HG02885 (cell line): ENCODE measurements around the gene KASH5.
A peak's percentile ranks its signal among the peaks of the same experiment; 100 is the strongest.
"Not testable (repeated sequence)": the region's sequence is repeated elsewhere in the genome, so short reads cannot be mapped to it uniquely, and the experiment has no call there.

Experiments used
- ATAC-seq: cut with Tn5 transposase; IDR thresholded peaks from one replicate; pipeline ENCODE4 v1.9.1; 2021; ENCODE audit warnings: mild to moderate bottlenecking; ENCODE audit not compliant: unreplicated experiment, poor library complexity

Gene KASH5

GRCh38 chr19:49361438-49362047 lies 26.5 kb upstream of the KASH5 start:
- ATAC-seq = no peak

GRCh38 chr19:49362048-49362928 lies 25.8 kb upstream of the KASH5 start, which contains the start of gene TEAD2:
Gene TEAD2, minus strand, starts transcription at chr19:49362416. Its CDS starts 2,341 bp downstream, at chr19:49360075.
- no peak for ATAC-seq

GRCh38 chr19:49362929-49363267 lies 25.2 kb upstream of the KASH5 start:
- ATAC-seq = no peak

GRCh38 chr19:49363268-49364082 lies 24.6 kb upstream of the KASH5 start, which contains the start of gene DKKL1:
Gene DKKL1, plus strand, starts transcription at chr19:49363877. Its CDS starts 122 bp downstream, at chr19:49363999.
- peak; percentile 74 for ATAC-seq

GRCh38 chr19:49364083-49364737 lies 23.8 kb upstream of the KASH5 start:
- no peak for ATAC-seq

GRCh38 chr19:49366110-49366509 lies 21.9 kb upstream of the KASH5 start:
- no peak for ATAC-seq

- no peak for ATAC-seq
Observed at GRCh38 chr19:49368711-49369358, 19.2 kb upstream of the KASH5 start.

- ATAC-seq = no peak
Observed at GRCh38 chr19:49371184-49371583, 16.9 kb upstream of the KASH5 start.

- not testable (repeated sequence) for ATAC-seq
Observed at GRCh38 chr19:49373174-49373573, 14.9 kb upstream of the KASH5 start.

GRCh38 chr19:49374665-49375434 lies 13.2 kb upstream of the KASH5 start:
- ATAC-seq = no peak

- ATAC-seq = no peak
Observed at GRCh38 chr19:49378512-49378911, 9.5 kb upstream of the KASH5 start.

- no peak for ATAC-seq
Observed at GRCh38 chr19:49380391-49380790, 7.7 kb upstream of the KASH5 start.

- no peak for ATAC-seq
Observed at GRCh38 chr19:49382639-49383038, 5.4 kb upstream of the KASH5 start.

GRCh38 chr19:49383599-49383998 lies 4.5 kb upstream of the KASH5 start:
- ATAC-seq = no peak

GRCh38 chr19:49389406-49389805 lies 1.4 kb downstream of the KASH5 start:
- no peak for ATAC-seq

GRCh38 chr19:49390131-49390928 lies 2.3 kb downstream of the KASH5 start:
- no peak for ATAC-seq

- ATAC-seq = no peak
Observed at GRCh38 chr19:49390929-49391359, 2.9 kb downstream of the KASH5 start.
